Head of caudate nucleus (tissue), 42 donors: ENCODE results near the gene TAF10.

Source experiments
- DNase-seq, 42 donors: peaks; one replicate each; pipeline versions ENCODE4 v3.0.0 to v3.0.0-alpha.2; 2020 to 2021; ENCODE audit warnings: mixed read lengths in 7 of 42
- intact Hi-C: fragments of 100-400 bp; cut with DNase I; formaldehyde crosslinking; loops from one replicate; pipeline ENCODE4 v1.15.0; 2022

TAF10 gene

GRCh38 chr11:6568191-6568918 is 43.7 kb downstream of the TAF10 start:
- DNase-seq: peak in 39 of 42 donors; percentile 32 to 87 (median 66)
- intact Hi-C loops: no loop called here

DNA sequence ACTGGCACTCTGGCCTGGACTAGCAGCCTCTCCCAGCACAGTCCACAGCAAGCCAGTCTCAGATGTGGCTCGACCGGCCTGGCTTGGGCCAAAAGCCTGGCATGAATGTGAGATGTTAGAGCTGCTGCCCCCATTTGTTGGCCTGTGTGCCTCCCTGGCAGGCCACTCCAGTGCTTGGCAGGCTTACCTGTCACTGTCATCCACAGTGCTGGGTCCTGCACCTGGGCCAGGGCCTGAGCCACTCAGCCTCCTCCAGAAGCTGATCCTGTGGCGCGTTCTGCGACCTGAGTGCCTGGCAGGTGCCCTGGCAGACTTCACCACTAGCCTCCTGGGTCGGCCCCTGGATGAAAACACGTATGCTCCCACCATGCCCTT is 44.7 kb downstream of the TAF10 start:
- intact Hi-C loops: no loop called here
- DNase-seq: no peak

GRCh38 chr11:6566704-6567370 is 45.2 kb downstream of the TAF10 start:
- intact Hi-C loops: no loop called here
- peak in 3 of 42 donors; percentile 33 to 49 (median 42) for DNase-seq

DNA sequence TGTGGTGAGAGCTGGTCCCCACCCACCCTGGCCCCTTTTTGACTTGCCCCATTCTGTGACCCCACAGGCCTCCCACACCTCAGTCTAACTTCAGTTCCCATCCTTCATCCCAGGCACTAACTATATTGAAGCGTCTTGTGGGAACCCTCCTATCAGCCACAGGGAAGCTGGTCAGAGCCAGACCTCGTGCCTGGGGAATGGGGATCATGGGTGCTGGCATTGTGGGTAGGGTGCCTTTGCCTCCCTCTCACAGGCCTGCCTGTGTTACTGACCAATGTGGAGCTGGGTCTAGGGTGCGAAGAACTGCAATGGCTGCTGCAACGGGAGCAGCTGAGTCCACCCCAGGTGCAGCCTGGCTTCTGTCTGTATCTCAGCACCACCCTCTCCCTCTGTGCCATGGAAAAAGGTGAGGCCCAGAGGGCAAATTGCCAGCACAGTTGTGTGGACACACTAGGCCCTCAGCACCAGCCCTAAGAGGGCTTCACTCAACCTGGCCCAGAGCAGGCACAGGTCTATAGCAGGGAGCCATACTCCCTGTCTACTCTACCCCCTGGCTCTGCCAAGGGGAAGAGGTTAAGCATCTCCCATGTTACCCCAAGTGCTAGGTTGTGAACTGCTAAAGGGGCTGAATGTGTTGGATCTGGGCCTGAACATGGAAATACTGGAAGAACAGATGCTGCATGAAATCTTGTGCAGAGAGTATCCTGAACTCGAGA is 45.9 kb downstream of the TAF10 start:
- DNase-seq: no peak
- intact Hi-C loops: no loop called here

- intact Hi-C loops: no loop called here
Observed at GRCh38 chr11:6565325-6565724, 46.7 kb downstream of the TAF10 start.

GRCh38 chr11:6563667-6564066 is 48.3 kb downstream of the TAF10 start:
- intact Hi-C loops: no loop called here
- DNase-seq: peak in 1 of 42 donors; percentile 31

More at GRCh38 chr11:6565325-6565724, 46.7 kb downstream of the TAF10 start:
- DNase-seq: no peak

DNA sequence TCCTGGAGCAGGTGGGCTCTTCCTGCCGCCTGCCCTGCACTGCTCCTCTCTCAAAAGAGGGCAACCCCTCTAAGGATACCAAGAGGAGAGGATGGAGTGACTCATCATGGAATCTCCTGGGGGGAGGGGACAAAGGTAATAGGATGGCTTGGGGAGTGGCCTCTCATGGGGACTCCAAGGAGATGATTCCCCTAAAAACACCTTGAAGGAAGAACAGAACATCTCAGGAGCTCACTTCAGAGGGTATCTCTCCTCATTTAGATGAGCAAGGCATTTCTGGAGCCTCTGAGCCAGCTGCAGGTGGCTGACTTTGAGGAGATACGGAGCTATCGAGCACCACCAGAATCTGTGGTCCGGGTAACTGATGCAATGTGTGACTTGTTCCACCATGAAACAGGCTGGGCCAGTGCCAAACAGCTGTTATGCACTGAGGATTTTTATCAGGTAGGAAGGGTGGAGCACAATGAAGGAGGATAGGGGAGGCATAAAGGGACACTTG is 48.8 kb downstream of the TAF10 start:
- DNase-seq: peak in 1 of 42 donors; percentile 33
- intact Hi-C loops: no loop called here

DNA sequence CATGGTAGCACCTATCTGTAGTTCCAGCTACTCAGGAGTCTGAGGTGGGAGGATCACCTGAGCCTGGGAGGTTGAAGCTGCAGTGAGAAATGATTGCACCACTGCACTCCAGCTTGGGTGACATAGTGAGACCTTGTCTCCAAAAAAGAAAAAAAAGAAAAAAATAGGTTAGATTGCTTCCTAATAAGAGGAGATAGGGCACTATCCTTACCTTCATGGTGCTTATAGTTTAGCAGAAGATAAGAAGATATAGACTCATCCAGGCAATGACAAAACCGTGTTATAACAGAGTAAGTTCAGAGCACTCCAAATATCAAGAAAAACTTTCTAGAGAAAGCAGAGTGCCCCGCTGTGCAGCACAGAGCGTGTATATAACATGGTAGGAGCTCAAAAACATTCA is 50.7 kb downstream of the TAF10 start:
- no peak for DNase-seq
- intact Hi-C loops: no loop called here
